Glutamatergic neuron (in vitro differentiated cells): ENCODE results near the gene AGK. TPM values are rescaled to one million over a fixed set of nuclear protein-coding genes. Genes with fewer than 3 reads are reported as not detected.

Source experiments
- DNase-seq: peaks from one replicate; pipeline ENCODE4 v3.0.0; 2022
- H3K27ac Mint-ChIP-seq: one replicate; pipeline ENCODE4 v1.8.0; 2020; ENCODE audit warnings: mild to moderate bottlenecking, mixed read lengths, inconsistent platforms; ENCODE audit not compliant: unreplicated experiment
- H3K27me3 Mint-ChIP-seq: one replicate; pipeline ENCODE4 v1.8.0; 2020; ENCODE audit warnings: mild to moderate bottlenecking, moderate library complexity, mixed read lengths, inconsistent platforms; ENCODE audit not compliant: unreplicated experiment
- H3K36me3 Mint-ChIP-seq: one replicate; pipeline ENCODE4 v1.8.0; 2020; ENCODE audit warnings: mild to moderate bottlenecking, mixed read lengths, inconsistent platforms; ENCODE audit not compliant: unreplicated experiment
- H3K4me1 Mint-ChIP-seq: one replicate; pipeline ENCODE4 v1.8.0; 2020; ENCODE audit warnings: mild to moderate bottlenecking, low read depth, mixed read lengths, inconsistent platforms; ENCODE audit not compliant: unreplicated experiment
- H3K4me3 Mint-ChIP-seq: one replicate; pipeline ENCODE4 v1.8.0; 2020; ENCODE audit warnings: mild to moderate bottlenecking, mixed read lengths, inconsistent platforms; ENCODE audit not compliant: unreplicated experiment
- H3K9me3 Mint-ChIP-seq: one replicate; pipeline ENCODE4 v1.8.0; 2020; ENCODE audit warnings: mild to moderate bottlenecking, moderate library complexity, mixed read lengths, inconsistent platforms; ENCODE audit not compliant: unreplicated experiment
- total RNA-seq: library from RNA; stranded (reverse); fragmentation: NEBNext Ultra II Directional; extraction: Animal tissue kit (Norgen Biotek cat#: 25700); gene quantifications from one replicate; pipeline ENCODE4 v1.2.1, GENCODE V29; 2021; ENCODE audit not compliant: unreplicated experiment
- TF ChIP-seq, protein P1 (sequence below): fragments of 200-600 bp; sonication (generic); IDR thresholded peaks from one replicate; pipeline ENCODE4 v1.5.0; 2021; ENCODE audit not compliant: partially characterized antibody, unreplicated experiment

The AGK gene
- total RNA-seq, 1 donor from 2014 or later: 26.1 TPM

GRCh38 chr7:141534757-141535737 is 16.2 kb upstream of the AGK start:
- Mint-ChIP-seq H3K9me3 (peaks cover 3% of the 10 kb centered on the region), H3K36me3 (no peaks in the 10 kb centered on the region), H3K4me1 (no peaks in the 10 kb centered on the region), H3K27me3 (peaks cover 2% of the 10 kb centered on the region), H3K27ac (no peak overlapping the region), H3K4me3 (no peak overlapping the region)
- DNase-seq: no peak
- TF ChIP-seq, protein P1, sequence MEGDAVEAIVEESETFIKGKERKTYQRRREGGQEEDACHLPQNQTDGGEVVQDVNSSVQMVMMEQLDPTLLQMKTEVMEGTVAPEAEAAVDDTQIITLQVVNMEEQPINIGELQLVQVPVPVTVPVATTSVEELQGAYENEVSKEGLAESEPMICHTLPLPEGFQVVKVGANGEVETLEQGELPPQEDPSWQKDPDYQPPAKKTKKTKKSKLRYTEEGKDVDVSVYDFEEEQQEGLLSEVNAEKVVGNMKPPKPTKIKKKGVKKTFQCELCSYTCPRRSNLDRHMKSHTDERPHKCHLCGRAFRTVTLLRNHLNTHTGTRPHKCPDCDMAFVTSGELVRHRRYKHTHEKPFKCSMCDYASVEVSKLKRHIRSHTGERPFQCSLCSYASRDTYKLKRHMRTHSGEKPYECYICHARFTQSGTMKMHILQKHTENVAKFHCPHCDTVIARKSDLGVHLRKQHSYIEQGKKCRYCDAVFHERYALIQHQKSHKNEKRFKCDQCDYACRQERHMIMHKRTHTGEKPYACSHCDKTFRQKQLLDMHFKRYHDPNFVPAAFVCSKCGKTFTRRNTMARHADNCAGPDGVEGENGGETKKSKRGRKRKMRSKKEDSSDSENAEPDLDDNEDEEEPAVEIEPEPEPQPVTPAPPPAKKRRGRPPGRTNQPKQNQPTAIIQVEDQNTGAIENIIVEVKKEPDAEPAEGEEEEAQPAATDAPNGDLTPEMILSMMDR: no peak

DNA sequence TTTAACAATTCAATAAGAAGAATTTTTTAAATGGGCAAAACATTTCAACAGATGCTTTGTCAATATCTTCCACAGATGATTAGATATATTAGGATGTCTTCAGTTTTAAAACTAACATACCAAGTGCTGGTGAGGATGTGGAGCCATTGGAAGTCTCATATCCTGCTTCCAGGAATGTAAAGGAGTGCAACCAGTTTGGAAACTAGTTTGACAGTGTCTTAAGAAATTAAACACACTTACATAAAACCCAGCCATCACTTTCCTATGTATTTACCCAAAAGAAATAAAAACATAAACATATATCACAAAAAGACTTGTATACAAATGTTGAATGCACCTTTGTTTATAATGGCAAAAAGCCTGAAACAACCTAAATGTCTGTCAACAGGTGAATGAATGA is 13.3 kb upstream of the AGK start:
- TF ChIP-seq, protein P1: no peak
- no peaks in the 10 kb centered on the region for H3K36me3 Mint-ChIP-seq
- no peaks in the 10 kb centered on the region for H3K9me3 Mint-ChIP-seq
- H3K4me3 Mint-ChIP-seq: no peak overlapping the region
- no peak overlapping the region for H3K27ac Mint-ChIP-seq
- no peaks in the 10 kb centered on the region for H3K4me1 Mint-ChIP-seq
- H3K27me3 Mint-ChIP-seq: no peaks in the 10 kb centered on the region
- DNase-seq: no peak

GRCh38 chr7:141541375-141541774 is 9.8 kb upstream of the AGK start:
- no peak overlapping the region for H3K4me3 Mint-ChIP-seq
- no peaks in the 10 kb centered on the region for H3K4me1 Mint-ChIP-seq
- H3K27me3 Mint-ChIP-seq: no peaks in the 10 kb centered on the region
- H3K27ac Mint-ChIP-seq: no peak overlapping the region
- TF ChIP-seq, protein P1: no peak
- H3K9me3 Mint-ChIP-seq: no peaks in the 10 kb centered on the region
- H3K36me3 Mint-ChIP-seq: no peaks in the 10 kb centered on the region
- no peak for DNase-seq

DNA sequence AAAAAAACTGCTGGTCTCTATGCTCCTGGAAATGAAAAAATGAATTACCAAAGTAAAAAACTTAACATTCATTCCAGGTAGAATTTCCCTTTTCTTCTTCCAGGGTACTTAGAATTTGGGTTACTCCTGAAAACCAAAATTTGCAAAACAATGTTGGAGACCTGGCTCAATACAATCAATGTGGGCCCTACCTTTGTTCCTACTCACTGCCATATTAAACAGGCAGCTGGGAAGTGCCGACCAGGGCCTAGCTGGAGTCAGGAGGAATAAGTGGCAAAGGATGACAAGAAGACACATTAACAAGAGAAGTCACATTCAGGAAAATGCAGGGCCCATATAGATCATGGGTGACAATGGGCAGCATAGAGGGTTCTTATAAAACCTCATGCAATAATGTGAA is 6.4 kb upstream of the AGK start:
- no peaks in the 10 kb centered on the region for H3K9me3 Mint-ChIP-seq
- no peaks in the 10 kb centered on the region for H3K4me1 Mint-ChIP-seq
- H3K4me3 Mint-ChIP-seq: no peak overlapping the region
- DNase-seq: no peak
- no peak overlapping the region for H3K27ac Mint-ChIP-seq
- no peaks in the 10 kb centered on the region for H3K27me3 Mint-ChIP-seq
- H3K36me3 Mint-ChIP-seq: no peaks in the 10 kb centered on the region
- TF ChIP-seq, protein P1: no peak

- no peak for DNase-seq
- H3K9me3 Mint-ChIP-seq: peaks cover 6% of the 10 kb centered on the region
- H3K27me3 Mint-ChIP-seq: no peaks in the 10 kb centered on the region
- no peak overlapping the region for H3K27ac Mint-ChIP-seq
- H3K36me3 Mint-ChIP-seq: no peaks in the 10 kb centered on the region
- TF ChIP-seq, protein P1: no peak
- no peak overlapping the region for H3K4me3 Mint-ChIP-seq
- peaks cover 9% of the 10 kb centered on the region for H3K4me1 Mint-ChIP-seq
These were observed 1.6 kb upstream of the AGK start for GRCh38 chr7:141549582-141549981.
